NCI-H1417 (cell line): Measurements from ENCODE around the gene POLRMT.
A peak's percentile ranks its signal among the peaks of the same experiment; 100 is the strongest.
"Not testable (repeated sequence)": the region's sequence is repeated elsewhere in the genome, so short reads cannot be mapped to it uniquely, and the experiment has no call there.

Experiments used
- DNase-seq, 3 experiments: peaks; one replicate each; lab custom pipeline; 2025; lab: John Stamatoyannopoulos, UW

POLRMT gene

GRCh38 chr19:593505-593904 is 39.8 kb downstream of the POLRMT start:
- DNase-seq: no peak

- no peak for DNase-seq
Measured at GRCh38 chr19:593055-593454, 40.3 kb downstream of the POLRMT start.

GRCh38 chr19:592101-592500 is 41.2 kb downstream of the POLRMT start:
- DNase-seq: no peak

GRCh38 chr19:591099-591958 is 42.0 kb downstream of the POLRMT start:
- no peak for DNase-seq

DNA sequence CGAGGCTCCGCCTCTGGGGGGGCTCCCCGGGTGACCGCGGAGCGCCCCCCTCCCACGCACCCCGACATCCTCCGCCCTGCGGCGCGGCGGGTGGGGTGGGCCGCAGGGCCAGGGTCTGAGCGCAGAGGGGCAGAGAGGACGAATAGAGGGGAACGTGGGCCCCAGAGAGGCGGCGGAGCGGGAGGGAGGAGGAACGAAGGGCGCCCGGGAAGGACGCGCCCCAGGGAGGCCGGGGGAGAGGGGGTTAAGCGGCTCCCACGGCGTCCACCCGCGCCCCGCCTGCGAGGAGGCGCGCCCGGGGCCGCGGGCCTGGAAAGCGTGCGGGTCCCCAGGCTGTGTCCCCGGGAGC is 42.6 kb downstream of the POLRMT start:
- no peak for DNase-seq

DNA sequence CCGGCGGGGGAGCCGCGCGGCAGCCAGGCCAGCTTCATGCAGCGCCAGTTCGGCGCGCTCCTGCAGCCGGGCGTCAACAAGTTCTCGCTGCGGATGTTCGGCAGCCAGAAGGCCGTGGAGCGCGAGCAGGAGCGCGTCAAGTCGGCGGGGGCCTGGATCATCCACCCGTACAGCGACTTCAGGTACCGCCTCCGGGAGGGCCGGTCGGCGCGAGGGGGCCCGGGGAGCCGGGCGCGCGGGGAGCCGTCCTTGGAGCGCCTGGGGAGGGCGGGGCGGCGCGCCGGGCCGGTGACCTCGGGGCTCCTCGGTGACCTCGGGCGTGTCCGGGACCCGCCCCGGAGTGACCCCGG is 43.0 kb downstream of the POLRMT start:
- DNase-seq: peak; percentile 31 to 69 (median 61)

GRCh38 chr19:589693-590395 is 43.5 kb downstream of the POLRMT start, which contains the start of gene HCN2:
Gene HCN2 (plus strand): TSS chr19:589881. CDS start chr19:589946, 65 bp downstream.
- DNase-seq: no peak

- peak; percentile 33 to 91 (median 88) for DNase-seq
Measured at GRCh38 chr19:588741-589692, 44.3 kb downstream of the POLRMT start.

DNA sequence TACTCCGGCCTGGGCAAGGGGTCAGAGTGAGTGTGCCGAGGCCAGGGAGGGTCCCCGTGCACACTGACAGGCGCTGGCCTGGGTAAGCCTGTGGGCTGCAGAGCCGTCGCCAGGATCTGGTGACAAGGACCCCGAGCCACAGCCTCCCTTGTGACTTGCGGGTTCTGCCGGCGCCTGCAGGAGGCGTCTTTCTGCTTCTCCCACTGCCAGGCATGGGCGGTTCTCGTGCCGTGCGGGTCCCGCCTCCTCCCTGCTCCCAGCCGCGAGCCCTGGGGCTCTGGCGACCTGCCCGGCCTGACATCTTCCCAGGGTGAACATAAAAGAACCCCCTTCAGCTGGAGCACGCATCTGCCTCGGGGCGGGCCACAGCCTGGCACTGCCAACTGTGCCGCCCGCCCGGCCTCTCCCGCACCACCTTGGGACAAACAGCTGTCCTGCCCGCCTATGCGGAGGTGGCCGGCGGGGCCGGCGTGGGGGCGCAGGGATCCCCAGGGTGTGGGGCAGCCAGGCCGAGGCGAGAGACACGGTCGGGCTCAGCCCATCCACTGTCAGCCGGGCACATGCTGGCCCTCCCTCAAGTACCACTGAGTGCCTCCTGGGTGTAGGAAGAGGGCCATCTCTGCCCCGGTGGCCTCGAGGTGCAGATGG is 45.1 kb downstream of the POLRMT start:
- DNase-seq: peak; percentile 71 to 98 (median 95)

GRCh38 chr19:585551-586110 is 47.7 kb downstream of the POLRMT start:
- no peak for DNase-seq

- not testable (repeated sequence) for DNase-seq
Measured at GRCh38 chr19:585146-585545, 48.2 kb downstream of the POLRMT start.

- peak in 2 of 3 experiments; percentile 40 to 62 for DNase-seq
Measured at GRCh38 chr19:584240-585001, 48.9 kb downstream of the POLRMT start.

- DNase-seq: no peak
Measured at GRCh38 chr19:583968-584239, 49.4 kb downstream of the POLRMT start.

- no peak for DNase-seq
Measured at GRCh38 chr19:583198-583967, 50.0 kb downstream of the POLRMT start.

DNA sequence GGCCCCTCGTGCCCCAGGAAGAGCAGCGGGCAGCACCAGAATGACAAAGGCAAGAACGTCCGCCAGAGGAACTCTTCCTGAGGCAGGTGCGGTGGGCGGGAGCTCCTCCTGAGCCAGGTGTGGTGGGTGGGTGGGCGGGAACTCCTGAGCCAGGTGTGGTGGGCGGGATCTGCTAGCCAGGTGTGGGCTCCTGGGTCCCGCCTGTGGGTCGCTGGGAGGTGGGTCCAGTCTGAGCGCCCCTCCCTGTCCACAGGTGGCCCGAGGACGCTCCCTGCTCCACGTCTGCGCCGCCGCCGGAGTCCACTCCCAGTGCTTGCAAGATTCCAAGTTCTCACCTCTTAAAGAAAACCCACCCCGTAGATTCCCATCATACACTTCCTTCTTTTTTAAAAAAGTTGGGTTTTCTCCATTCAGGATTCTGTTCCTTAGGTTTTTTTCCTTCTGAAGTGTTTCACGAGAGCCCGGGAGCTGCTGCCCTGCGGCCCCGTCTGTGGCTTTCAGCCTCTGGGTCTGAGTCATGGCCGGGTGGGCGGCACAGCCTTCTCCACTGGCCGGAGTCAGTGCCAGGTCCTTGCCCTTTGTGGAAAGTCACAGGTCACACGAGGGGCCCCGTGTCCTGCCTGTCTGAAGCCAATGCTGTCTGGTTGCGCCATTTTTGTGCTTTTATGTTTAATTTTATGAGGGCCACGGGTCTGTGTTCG is 50.7 kb downstream of the POLRMT start:
- DNase-seq: peak in 1 of 3 experiments; percentile 31

DNA sequence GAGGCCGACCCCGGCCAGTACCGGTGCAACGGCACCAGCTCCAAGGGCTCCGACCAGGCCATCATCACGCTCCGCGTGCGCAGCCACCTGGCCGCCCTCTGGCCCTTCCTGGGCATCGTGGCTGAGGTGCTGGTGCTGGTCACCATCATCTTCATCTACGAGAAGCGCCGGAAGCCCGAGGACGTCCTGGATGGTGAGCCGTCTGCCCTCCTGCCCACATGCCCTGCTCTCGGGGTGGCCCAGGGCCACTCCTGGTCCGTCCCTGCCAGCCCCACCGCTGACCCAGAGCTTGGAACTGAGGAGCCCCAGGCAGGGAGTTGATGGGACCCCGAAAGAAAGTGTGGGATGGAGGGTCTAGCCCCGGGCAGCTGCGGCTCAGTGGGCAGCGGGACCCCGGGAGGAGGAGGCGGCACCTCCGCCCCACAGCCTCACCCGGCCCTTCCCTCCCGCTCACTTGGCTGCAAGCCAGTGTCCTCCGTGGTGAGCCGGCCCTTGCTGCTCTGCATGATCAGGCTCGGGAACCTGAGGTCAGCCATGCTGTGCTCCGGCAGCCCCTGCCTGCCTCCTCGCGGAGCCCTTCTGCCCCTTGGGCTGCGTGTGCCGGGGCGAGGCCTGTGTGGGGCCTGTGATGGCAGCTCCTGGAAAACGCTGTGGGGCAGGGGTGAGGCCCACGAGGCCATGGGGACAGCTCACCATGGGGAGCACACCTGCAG is 51.8 kb downstream of the POLRMT start:
- no peak for DNase-seq

GRCh38 chr19:580274-580835 is 53.0 kb downstream of the POLRMT start:
- DNase-seq: no peak

DNA sequence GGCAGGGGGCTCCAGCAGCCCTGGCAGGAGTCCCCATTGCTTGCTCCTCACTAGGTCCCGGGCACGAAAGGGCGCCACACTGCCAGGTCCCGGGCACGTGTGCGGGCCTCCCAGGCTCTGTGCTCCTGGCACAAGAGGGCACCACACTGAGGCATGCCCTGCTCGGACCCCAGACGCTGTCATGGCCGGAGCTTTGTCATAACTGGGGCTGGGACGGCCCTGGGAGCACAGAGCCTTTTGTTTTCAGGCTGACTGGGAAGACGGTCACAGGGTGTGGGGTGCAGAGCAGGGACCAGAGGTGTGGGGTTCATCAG is 53.5 kb downstream of the POLRMT start:
- no peak for DNase-seq
